NCI-H2196 (cell line): ENCODE measurements around the gene ARAP2.
"Not testable (repeated sequence)": the region's sequence is repeated elsewhere in the genome, so short reads cannot be mapped to it uniquely, and the experiment has no call there.

Experiments
- DNase-seq: peaks from one replicate; lab custom pipeline; 2025; ENCODE audit not compliant: unreplicated experiment; lab: John Stamatoyannopoulos, UW

The ARAP2 gene

GRCh38 chr4:36192922-36193321, 51.4 kb downstream of the ARAP2 start:
- no peak for DNase-seq

- no peak for DNase-seq
These were observed 54.6 kb downstream of the ARAP2 start for GRCh38 chr4:36189511-36190226.

GRCh38 chr4:36187723-36188333, 56.5 kb downstream of the ARAP2 start:
- no peak for DNase-seq

- DNase-seq = no peak
These were observed 60.5 kb downstream of the ARAP2 start for GRCh38 chr4:36183665-36184393.

GRCh38 chr4:36183232-36183631, 61.1 kb downstream of the ARAP2 start:
- no peak for DNase-seq

GRCh38 chr4:36182315-36182714, 62.0 kb downstream of the ARAP2 start:
- DNase-seq = not testable (repeated sequence)

GRCh38 chr4:36180206-36180605, 64.1 kb downstream of the ARAP2 start:
- no peak for DNase-seq

- no peak for DNase-seq
These were observed 65.8 kb downstream of the ARAP2 start for GRCh38 chr4:36178484-36178883.

GRCh38 chr4:36177946-36178345, 66.4 kb downstream of the ARAP2 start:
- DNase-seq = no peak

GRCh38 chr4:36174570-36174969, 69.7 kb downstream of the ARAP2 start:
- no peak for DNase-seq

GRCh38 chr4:36173905-36174304, 70.4 kb downstream of the ARAP2 start:
- DNase-seq = no peak

GRCh38 chr4:36172656-36173055, 71.7 kb downstream of the ARAP2 start:
- DNase-seq = no peak

GRCh38 chr4:36168127-36168878, 76.0 kb downstream of the ARAP2 start:
- no peak for DNase-seq

GRCh38 chr4:36165631-36166005, 78.7 kb downstream of the ARAP2 start:
- DNase-seq = no peak

GRCh38 chr4:36164900-36165630, 79.2 kb downstream of the ARAP2 start:
- DNase-seq = no peak

- DNase-seq = no peak
These were observed 81.1 kb downstream of the ARAP2 start for GRCh38 chr4:36163198-36163597.

- DNase-seq = no peak
These were observed 85.1 kb downstream of the ARAP2 start for GRCh38 chr4:36159208-36159607.

- DNase-seq = no peak
These were observed 91.6 kb downstream of the ARAP2 start for GRCh38 chr4:36152735-36153134.

- no peak for DNase-seq
These were observed 101.8 kb downstream of the ARAP2 start for GRCh38 chr4:36142504-36142903.

- no peak for DNase-seq
These were observed 103.1 kb downstream of the ARAP2 start for GRCh38 chr4:36141186-36141585.

- no peak for DNase-seq
These were observed 103.9 kb downstream of the ARAP2 start for GRCh38 chr4:36140421-36140820.
